ENCODE results near the gene DOCK4.

Gene DOCK4

DNA sequence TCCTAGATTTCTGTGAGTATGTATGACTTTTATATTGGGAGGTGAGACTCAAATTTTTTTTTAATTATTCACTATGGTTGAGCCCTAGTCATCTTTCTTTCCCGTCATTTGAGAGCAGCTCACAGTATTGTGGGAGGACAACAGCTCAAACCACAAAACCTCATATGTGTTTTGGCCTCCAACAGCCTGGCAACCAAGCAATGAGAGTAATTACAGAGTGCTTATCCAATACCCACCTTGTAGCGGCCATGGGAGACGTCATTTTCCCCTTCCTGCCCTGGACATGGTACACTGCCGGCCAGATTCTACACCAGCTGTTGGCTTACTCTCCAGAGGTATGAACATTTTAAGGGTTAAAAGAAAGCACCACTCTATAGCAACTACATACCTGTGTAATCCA lies 49.1 kb downstream of the DOCK4 start:
- TF ChIP-seq, protein P1, sequence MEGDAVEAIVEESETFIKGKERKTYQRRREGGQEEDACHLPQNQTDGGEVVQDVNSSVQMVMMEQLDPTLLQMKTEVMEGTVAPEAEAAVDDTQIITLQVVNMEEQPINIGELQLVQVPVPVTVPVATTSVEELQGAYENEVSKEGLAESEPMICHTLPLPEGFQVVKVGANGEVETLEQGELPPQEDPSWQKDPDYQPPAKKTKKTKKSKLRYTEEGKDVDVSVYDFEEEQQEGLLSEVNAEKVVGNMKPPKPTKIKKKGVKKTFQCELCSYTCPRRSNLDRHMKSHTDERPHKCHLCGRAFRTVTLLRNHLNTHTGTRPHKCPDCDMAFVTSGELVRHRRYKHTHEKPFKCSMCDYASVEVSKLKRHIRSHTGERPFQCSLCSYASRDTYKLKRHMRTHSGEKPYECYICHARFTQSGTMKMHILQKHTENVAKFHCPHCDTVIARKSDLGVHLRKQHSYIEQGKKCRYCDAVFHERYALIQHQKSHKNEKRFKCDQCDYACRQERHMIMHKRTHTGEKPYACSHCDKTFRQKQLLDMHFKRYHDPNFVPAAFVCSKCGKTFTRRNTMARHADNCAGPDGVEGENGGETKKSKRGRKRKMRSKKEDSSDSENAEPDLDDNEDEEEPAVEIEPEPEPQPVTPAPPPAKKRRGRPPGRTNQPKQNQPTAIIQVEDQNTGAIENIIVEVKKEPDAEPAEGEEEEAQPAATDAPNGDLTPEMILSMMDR (conservative IDR thresholded peaks at IDR 0.05; ENCODE audit: low read length), result no peak
- TF ChIP-seq EZH2phosphoT487 (IDR thresholded peaks at IDR 0.05; ENCODE audit: borderline replicate concordance), result no peak
- Histone ChIP-seq H3K79me2 (ENCODE audit: insufficient read depth, low read length) (no peaks in the 10 kb centered on the region), H3K4me3 (ENCODE audit: low read length, poor library complexity, severe bottlenecking) (peak overlapping the region; percentile 32), H3K36me3 (ENCODE audit: insufficient read depth, low read length) (no peaks in the 10 kb centered on the region), H3F3A (ENCODE audit: low read depth) (no peaks in the 10 kb centered on the region; the same call in 1 of the 2 replicates), H3K4me1 (ENCODE audit: insufficient read depth, low read length, poor library complexity, severe bottlenecking) (peaks cover 46% of the 10 kb centered on the region), H2AFZ (ENCODE audit: low read length) (no peak overlapping the region), H3K9me3 (ENCODE audit: insufficient read depth, low read depth, low read length) (no peaks in the 10 kb centered on the region), H3K9ac (ENCODE audit: low read depth, low read length, poor library complexity, severe bottlenecking) (no peak overlapping the region), H3K9me2 (replicated peaks; ENCODE audit: low read depth, low read length) (no peaks in the 10 kb centered on the region), H3K27me3 (ENCODE audit: insufficient read depth, low read length, poor library complexity, severe bottlenecking) (no peaks in the 10 kb centered on the region), H4K20me1 (ENCODE audit: insufficient read depth, low read length, poor library complexity, severe bottlenecking) (no peaks in the 10 kb centered on the region), H3K4me2 (ENCODE audit: low read depth, low read length, poor library complexity, severe bottlenecking) (peak overlapping the region; percentile 54)

DNA sequence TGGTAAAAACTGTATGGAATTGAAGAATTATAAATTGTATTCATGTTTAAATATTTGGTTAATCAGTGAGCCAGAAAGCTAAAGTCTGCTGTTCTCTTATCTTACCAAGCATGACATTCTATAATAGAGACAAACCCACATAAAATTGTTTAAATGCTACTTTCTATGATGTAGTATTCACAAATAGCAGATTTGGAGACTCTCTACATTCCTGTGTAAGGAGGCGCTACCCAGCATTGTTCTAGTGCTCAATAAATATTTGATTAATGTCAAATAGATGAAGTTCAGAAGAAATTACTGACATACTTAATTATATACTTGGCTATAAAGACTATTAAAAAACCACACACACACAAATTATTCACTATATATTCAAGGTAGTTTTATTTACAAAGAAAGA lies 49.8 kb downstream of the DOCK4 start:
- Histone ChIP-seq H3F3A (ENCODE audit: low read depth) (no peaks in the 10 kb centered on the region; the same call in 1 of the 2 replicates), H4K20me1 (ENCODE audit: insufficient read depth, low read length, poor library complexity, severe bottlenecking) (no peaks in the 10 kb centered on the region), H3K27me3 (ENCODE audit: insufficient read depth, low read length, poor library complexity, severe bottlenecking) (no peaks in the 10 kb centered on the region), H3K9me3 (ENCODE audit: insufficient read depth, low read depth, low read length) (no peaks in the 10 kb centered on the region), H3K9ac (ENCODE audit: low read depth, low read length, poor library complexity, severe bottlenecking) (no peak overlapping the region), H3K4me1 (ENCODE audit: insufficient read depth, low read length, poor library complexity, severe bottlenecking) (peaks cover 42% of the 10 kb centered on the region), H3K36me3 (ENCODE audit: insufficient read depth, low read length) (no peaks in the 10 kb centered on the region), H3K4me3 (ENCODE audit: low read length, poor library complexity, severe bottlenecking) (no peak overlapping the region), H2AFZ (ENCODE audit: low read length) (no peak overlapping the region), H3K9me2 (replicated peaks; ENCODE audit: low read depth, low read length) (no peaks in the 10 kb centered on the region), H3K79me2 (ENCODE audit: insufficient read depth, low read length) (no peaks in the 10 kb centered on the region), H3K4me2 (ENCODE audit: low read depth, low read length, poor library complexity, severe bottlenecking) (peak overlapping the region; percentile 54)
- no peak for TF ChIP-seq EZH2phosphoT487 (IDR thresholded peaks at IDR 0.05; ENCODE audit: borderline replicate concordance)
- TF ChIP-seq, protein P1 (conservative IDR thresholded peaks at IDR 0.05; ENCODE audit: low read length), result no peak

DNA sequence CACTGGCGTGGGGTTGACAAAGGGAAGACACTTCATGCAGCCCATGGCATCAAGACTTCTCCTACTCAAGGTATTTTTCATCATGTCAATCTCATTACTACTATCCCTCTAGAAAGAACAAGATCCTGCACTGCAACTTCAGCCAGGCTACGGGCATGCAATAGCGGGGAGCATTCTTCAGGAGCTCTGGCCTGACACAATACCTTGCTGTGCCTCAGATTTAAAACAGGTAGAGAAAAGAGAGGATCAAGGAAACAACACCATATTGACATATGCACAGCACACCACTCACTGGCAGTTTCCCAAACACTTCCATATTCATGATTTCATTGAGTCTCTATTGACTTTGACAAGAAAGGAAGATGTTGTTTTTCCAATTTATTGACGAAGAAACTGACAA lies 51.5 kb downstream of the DOCK4 start:
- Histone ChIP-seq H3K36me3 (ENCODE audit: insufficient read depth, low read length) (no peaks in the 10 kb centered on the region), H3K27me3 (ENCODE audit: insufficient read depth, low read length, poor library complexity, severe bottlenecking) (no peaks in the 10 kb centered on the region), H2AFZ (ENCODE audit: low read length) (peak overlapping the region; percentile 41; the same call in 1 of the 2 replicates), H3F3A (ENCODE audit: low read depth) (no peaks in the 10 kb centered on the region; the same call in 1 of the 2 replicates), H3K9me2 (replicated peaks; ENCODE audit: low read depth, low read length) (no peaks in the 10 kb centered on the region), H3K4me1 (ENCODE audit: insufficient read depth, low read length, poor library complexity, severe bottlenecking) (peaks cover 46% of the 10 kb centered on the region), H3K4me3 (ENCODE audit: low read length, poor library complexity, severe bottlenecking) (no peak overlapping the region), H3K79me2 (ENCODE audit: insufficient read depth, low read length) (no peaks in the 10 kb centered on the region), H3K9me3 (ENCODE audit: insufficient read depth, low read depth, low read length) (no peaks in the 10 kb centered on the region), H4K20me1 (ENCODE audit: insufficient read depth, low read length, poor library complexity, severe bottlenecking) (no peaks in the 10 kb centered on the region), H3K9ac (ENCODE audit: low read depth, low read length, poor library complexity, severe bottlenecking) (no peak overlapping the region), H3K4me2 (ENCODE audit: low read depth, low read length, poor library complexity, severe bottlenecking) (no peak overlapping the region)
- TF ChIP-seq EZH2phosphoT487 (IDR thresholded peaks at IDR 0.05; ENCODE audit: borderline replicate concordance), result no peak
- TF ChIP-seq, protein P1 (conservative IDR thresholded peaks at IDR 0.05; ENCODE audit: low read length), result no peak
